PC-9 (cell line): ENCODE results near the gene DOCK7.

Experiments used
- EZH2 ChIP-seq: fragments of 200-600 bp; sonication (generic); IDR thresholded peaks from 2 replicates; pipeline ENCODE4 v1.8.0; 2017; ENCODE audit warnings: antibody characterized with exemption, low read depth
- TF ChIP-seq, protein P1 (sequence below): fragments of 200-600 bp; sonication (generic); conservative IDR thresholded peaks from 2 replicates; pipeline ENCODE4 v1.6.1; 2017; ENCODE audit warnings: mixed run types, antibody characterized with exemption, mild to moderate bottlenecking, moderate library complexity

DNA sequence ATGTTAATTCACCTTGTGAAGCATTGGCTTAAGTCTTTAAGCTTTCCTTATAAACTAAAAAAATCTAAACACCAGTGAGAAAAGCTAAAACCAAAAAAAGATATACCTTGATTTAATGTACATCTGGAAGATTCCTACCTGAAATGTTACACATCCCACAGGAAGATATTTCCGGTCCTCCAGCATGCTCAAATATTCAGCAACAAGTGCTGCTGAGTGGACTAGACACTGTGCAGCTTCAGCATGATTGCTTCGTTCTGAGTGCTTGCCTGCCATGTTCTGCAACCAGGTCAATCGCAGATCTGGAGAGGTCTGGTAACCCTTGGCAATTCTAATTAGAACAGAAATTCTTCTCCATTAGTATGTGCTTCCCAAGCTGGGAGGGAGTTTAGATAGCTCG is 194.0 kb downstream of the DOCK7 start:
- TF ChIP-seq, protein P1, sequence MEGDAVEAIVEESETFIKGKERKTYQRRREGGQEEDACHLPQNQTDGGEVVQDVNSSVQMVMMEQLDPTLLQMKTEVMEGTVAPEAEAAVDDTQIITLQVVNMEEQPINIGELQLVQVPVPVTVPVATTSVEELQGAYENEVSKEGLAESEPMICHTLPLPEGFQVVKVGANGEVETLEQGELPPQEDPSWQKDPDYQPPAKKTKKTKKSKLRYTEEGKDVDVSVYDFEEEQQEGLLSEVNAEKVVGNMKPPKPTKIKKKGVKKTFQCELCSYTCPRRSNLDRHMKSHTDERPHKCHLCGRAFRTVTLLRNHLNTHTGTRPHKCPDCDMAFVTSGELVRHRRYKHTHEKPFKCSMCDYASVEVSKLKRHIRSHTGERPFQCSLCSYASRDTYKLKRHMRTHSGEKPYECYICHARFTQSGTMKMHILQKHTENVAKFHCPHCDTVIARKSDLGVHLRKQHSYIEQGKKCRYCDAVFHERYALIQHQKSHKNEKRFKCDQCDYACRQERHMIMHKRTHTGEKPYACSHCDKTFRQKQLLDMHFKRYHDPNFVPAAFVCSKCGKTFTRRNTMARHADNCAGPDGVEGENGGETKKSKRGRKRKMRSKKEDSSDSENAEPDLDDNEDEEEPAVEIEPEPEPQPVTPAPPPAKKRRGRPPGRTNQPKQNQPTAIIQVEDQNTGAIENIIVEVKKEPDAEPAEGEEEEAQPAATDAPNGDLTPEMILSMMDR, result no peak
- TF ChIP-seq EZH2, result no peak
